Effector memory CD4-positive, alpha-beta T cell (primary cell): ENCODE measurements around the gene FIBCD1.
"Not testable (repeated sequence)": the region's sequence is repeated elsewhere in the genome, so short reads cannot be mapped to it uniquely, and the experiment has no call there.

ENCODE experiments used
- DNase-seq, 3 donors: peaks; one replicate each; pipeline ENCODE4 v3.0.0-alpha.2; 2020
- H3K27ac ChIP-seq: 2 replicates; pipeline ENCODE4 v1.7.0; 2013; ENCODE audit warnings: mild to moderate bottlenecking, low read length, moderate library complexity; ENCODE audit not compliant: insufficient read depth, poor library complexity, severe bottlenecking
- H3K27me3 ChIP-seq: replicated peaks from 2 replicates; pipeline ENCODE4 v1.7.0; 2013; ENCODE audit warnings: mild to moderate bottlenecking, low read length; ENCODE audit not compliant: insufficient read depth, control insufficient read depth, poor library complexity, severe bottlenecking
- H3K36me3 ChIP-seq: 2 replicates; pipeline ENCODE4 v1.7.0; 2013; ENCODE audit warnings: mild to moderate bottlenecking, low read length, moderate library complexity; ENCODE audit not compliant: control insufficient read depth, insufficient read depth
- H3K4me1 ChIP-seq: 2 replicates; pipeline ENCODE4 v1.7.0; 2013; ENCODE audit warnings: low read length, mild to moderate bottlenecking; ENCODE audit not compliant: control insufficient read depth, insufficient read depth, poor library complexity, severe bottlenecking
- H3K4me3 ChIP-seq: 2 replicates; pipeline ENCODE4 v1.7.0; 2013; ENCODE audit warnings: low read length, low read depth, mild to moderate bottlenecking; ENCODE audit not compliant: insufficient read depth, poor library complexity, severe bottlenecking
- H3K9me3 ChIP-seq: 2 replicates; pipeline ENCODE4 v1.7.0; 2013; ENCODE audit warnings: mild to moderate bottlenecking, low read length, moderate library complexity; ENCODE audit not compliant: control insufficient read depth

Gene FIBCD1

DNA sequence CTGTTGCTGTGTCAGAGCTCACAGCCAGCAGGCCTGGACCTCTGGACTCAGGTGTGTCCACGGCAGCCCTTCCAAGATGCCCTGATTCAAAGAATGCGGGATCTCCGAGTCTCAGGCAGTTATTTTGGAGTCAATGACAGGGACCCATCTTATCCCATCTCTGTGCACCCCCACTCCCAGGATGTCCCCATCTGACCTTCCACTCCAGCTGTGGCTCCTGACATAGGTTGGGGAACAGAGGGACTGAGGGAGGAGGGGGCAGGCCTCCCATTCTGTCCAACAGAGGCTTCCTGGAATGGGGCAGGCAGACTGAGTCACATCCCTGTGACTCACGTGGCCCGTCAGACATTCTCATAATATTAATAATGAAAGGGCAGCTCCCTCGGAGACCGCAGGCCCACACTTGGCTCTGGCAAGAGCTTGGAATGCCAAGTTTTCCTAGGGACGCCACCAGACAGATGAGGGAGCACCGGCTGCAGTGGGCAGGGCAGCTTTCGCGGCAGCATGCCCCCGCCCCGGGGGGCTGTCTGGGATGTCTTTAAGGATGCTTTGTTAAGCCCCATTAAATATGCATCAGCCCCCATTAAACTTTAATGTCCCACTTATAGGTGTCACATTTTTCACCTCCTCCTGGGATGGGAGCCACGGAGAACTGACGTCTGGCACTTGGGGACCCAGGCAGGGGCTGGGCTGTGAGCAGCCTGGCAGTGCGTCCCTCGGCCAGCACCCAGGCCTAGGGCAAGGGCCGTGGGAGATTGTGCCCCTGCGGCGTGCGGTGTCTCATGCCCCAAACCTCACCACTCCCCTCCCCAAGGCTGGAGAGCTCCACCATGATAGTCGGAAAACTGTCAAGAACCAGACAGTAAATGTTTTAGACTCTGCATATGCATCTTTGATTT, 23.6 kb upstream of the FIBCD1 start:
- no peaks in the 10 kb centered on the region for H3K9me3 ChIP-seq
- no peak for DNase-seq
- H3K27ac ChIP-seq: no peak overlapping the region
- H3K27me3 ChIP-seq: no peaks in the 10 kb centered on the region
- no peak overlapping the region for H3K4me3 ChIP-seq
- no peaks in the 10 kb centered on the region for H3K36me3 ChIP-seq
- no peaks in the 10 kb centered on the region for H3K4me1 ChIP-seq

- H3K9me3 ChIP-seq: no peaks in the 10 kb centered on the region
- H3K36me3 ChIP-seq: no peaks in the 10 kb centered on the region
- H3K27ac ChIP-seq: no peak overlapping the region
- no peaks in the 10 kb centered on the region for H3K4me1 ChIP-seq
- no peaks in the 10 kb centered on the region for H3K27me3 ChIP-seq
- no peak for DNase-seq
- no peak overlapping the region for H3K4me3 ChIP-seq
Measured at GRCh38 chr9:130961511-130962300, 22.7 kb upstream of the FIBCD1 start.

- Histone ChIP-seq H3K4me1 (no peaks in the 10 kb centered on the region), H3K4me3 (no peak overlapping the region), H3K36me3 (no peaks in the 10 kb centered on the region), H3K27me3 (no peaks in the 10 kb centered on the region), H3K9me3 (no peaks in the 10 kb centered on the region), H3K27ac (no peak overlapping the region)
- DNase-seq: no peak
Measured at GRCh38 chr9:130960522-130961378, 21.7 kb upstream of the FIBCD1 start.

DNA sequence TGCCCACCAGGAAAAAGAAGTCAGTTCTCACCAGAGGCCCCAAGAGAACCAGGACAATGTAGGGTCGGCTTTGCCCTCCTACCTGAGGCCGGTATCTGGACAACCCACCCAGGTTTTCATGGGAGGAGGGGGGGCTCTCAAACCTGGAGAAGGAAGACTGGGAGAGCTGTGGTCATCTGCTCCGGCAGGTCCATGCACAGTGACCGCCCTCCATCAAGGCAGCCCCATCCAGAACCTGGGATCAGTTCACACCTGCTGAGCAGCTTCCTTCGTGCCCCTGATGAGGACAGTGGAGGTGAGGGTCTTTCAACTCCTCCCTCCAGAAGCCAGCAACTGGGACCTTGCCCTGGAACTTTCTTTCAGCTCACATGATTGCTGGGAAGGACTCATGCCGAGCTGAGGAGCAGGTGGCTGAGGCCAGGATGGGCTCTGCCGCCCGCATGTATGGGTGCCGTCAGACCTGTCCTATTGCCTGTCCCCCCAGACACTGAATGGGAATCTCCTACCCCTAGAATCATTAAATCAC, 20.8 kb upstream of the FIBCD1 start:
- Histone ChIP-seq H3K27me3 (no peaks in the 10 kb centered on the region), H3K27ac (no peak overlapping the region), H3K4me3 (no peak overlapping the region), H3K36me3 (no peaks in the 10 kb centered on the region), H3K9me3 (no peaks in the 10 kb centered on the region), H3K4me1 (no peaks in the 10 kb centered on the region)
- no peak for DNase-seq

- not testable (repeated sequence) for H3K9me3 ChIP-seq, H3K4me1 ChIP-seq, DNase-seq, H3K27me3 ChIP-seq, H3K27ac ChIP-seq, H3K4me3 ChIP-seq, H3K36me3 ChIP-seq
Measured at GRCh38 chr9:130958564-130958963, 19.5 kb upstream of the FIBCD1 start.

DNA sequence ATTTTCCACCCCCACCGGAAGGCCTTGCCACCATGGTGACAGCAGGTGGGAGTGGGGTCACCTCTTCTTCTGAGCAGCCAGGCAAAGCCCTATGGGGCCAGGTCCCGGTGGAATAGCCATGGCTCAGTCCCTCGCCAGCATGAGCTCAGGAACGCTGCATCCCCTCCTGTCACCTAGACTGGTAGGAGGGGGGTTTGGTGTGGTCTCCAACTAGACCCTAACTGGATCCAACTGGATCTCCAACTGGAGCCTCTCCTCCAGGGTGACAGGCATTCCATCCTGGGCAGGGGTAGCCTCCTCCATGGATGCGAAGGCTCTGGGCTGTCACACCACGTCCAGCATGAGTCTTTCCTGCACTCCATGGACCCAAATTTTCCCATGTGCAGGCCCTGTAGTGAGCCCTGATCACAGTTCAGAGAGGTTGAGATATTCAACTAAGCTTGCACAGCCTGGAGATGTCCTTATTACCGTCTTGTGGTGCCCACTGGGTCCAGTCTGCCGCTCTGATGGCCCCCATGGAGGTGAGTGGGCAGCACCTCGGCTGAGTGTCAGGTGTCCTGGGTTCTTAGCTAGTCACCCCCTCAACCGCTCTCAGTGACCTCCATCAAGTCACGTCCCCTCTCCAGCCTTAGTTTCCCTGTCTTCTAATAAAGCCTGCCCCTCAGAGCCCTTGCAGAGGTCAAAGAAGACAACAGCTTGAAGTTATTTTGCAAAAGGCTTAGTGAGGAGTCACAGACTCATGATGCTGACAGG, 18.6 kb upstream of the FIBCD1 start:
- DNase-seq: no peak
- H3K36me3 ChIP-seq: no peaks in the 10 kb centered on the region
- no peaks in the 10 kb centered on the region for H3K27me3 ChIP-seq
- no peak overlapping the region for H3K4me3 ChIP-seq
- no peaks in the 10 kb centered on the region for H3K9me3 ChIP-seq
- H3K4me1 ChIP-seq: no peaks in the 10 kb centered on the region
- H3K27ac ChIP-seq: no peak overlapping the region

DNA sequence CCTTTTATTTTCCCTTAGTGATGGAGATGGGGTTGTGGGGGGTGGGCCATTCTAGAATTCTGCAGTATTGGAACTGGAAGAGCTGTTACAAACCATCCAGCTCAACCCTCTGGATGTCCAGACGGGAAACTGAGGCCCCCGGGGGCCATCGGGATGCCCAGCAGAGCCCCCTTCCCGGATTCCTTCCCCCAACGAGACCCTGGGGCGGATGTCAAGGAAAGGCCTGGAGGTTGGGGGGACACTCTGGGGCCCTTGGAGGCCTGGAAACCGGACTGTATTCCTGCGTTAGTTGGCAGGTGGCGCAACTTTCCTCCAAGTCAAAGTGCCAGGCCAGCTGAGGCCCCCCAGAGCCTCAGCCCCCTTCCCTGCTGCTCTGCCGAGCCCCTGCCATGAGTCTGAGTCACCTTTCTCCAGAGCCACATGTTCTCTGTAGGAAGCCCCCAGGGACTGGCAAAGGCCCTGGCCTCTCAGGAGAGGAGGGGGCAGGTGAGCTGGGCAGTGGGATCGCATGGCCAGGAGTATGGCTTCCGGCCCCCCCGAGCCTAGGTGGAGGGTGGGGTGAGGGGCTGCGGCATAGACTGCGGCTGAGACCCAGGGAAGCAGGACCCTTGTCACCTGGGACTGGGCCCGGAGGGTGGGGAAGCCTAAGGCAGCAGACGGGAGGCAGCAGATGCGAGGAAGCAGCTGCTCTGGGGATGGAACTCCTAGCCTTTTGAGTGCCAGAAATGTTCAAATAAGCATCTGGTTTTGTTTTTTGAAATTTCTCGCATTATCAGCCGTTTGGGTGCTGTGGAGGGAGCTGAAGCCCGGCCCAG, 17.8 kb upstream of the FIBCD1 start:
- H3K9me3 ChIP-seq: no peaks in the 10 kb centered on the region
- H3K27me3 ChIP-seq: no peaks in the 10 kb centered on the region
- H3K36me3 ChIP-seq: no peaks in the 10 kb centered on the region
- no peak for DNase-seq
- no peaks in the 10 kb centered on the region for H3K4me1 ChIP-seq
- H3K27ac ChIP-seq: no peak overlapping the region
- no peak overlapping the region for H3K4me3 ChIP-seq

DNA sequence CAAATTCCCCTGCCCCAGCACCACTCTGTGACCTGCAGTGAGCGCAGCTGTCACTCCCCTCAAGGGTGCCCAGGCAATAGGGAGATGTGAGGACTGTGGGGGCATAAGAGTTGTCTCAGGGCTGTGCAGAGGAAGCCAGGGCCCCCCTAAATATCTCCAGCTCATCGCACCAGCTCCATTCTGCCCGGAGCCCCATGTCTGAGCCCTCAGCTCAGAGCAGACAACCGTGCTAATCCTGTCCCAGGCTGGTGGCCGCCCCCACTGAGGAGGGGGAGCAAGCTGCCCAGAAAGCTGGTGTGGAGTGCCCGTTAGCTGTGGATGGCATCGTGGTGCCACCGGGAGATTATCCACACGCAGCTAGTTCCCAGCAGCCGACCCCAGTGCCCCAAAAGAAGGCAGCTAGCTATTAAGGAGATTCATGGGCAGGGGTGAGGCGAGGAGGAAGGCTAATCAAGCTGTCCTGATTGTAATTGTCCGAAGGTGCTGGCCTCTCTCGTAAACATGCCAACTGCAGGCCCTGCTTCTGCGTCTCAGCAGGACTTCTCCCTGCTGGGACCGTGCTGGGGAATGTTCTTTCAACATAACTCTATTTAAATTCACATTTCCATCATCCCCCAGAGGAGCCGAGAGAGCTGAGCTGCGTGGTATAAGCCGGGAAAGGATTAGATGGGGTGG, 17.0 kb upstream of the FIBCD1 start:
- Histone ChIP-seq H3K27ac (no peak overlapping the region), H3K4me1 (no peaks in the 10 kb centered on the region), H3K36me3 (no peaks in the 10 kb centered on the region), H3K27me3 (no peaks in the 10 kb centered on the region), H3K9me3 (no peaks in the 10 kb centered on the region), H3K4me3 (no peak overlapping the region)
- no peak for DNase-seq
